GM06990 (cell line): ENCODE results near the gene LAMA4.

Experiments used
- DNase-seq: peaks from one replicate; pipeline ENCODE4 v3.0.0-alpha.2; 2011; ENCODE audit not compliant: insufficient read length; ENCODE audit errors: extremely low read depth
- H3K27me3 ChIP-seq: replicated peaks from 2 replicates; pipeline ENCODE4 v1.6.0; 2011; ENCODE audit warnings: low read length; ENCODE audit not compliant: control insufficient read depth, insufficient read depth
- H3K36me3 ChIP-seq: 2 replicates; pipeline ENCODE4 v1.5.1; 2011; ENCODE audit warnings: low read length; ENCODE audit not compliant: control insufficient read depth, insufficient read depth
- H3K4me3 ChIP-seq: replicated peaks from 2 replicates; pipeline ENCODE4 v1.5.1; 2011; ENCODE audit warnings: low read depth, mild to moderate bottlenecking, control low read depth, low read length
- CTCF ChIP-seq: IDR thresholded peaks from 2 replicates; pipeline ENCODE4 v1.5.1; 2011; ENCODE audit warnings: low read length, control low read depth, mild to moderate bottlenecking, inconsistent platforms; ENCODE audit not compliant: insufficient read depth, poor library complexity, severe bottlenecking

LAMA4 gene

GRCh38 chr6:112245511-112246203, 8.7 kb downstream of the LAMA4 start:
- Histone ChIP-seq H3K36me3 (no peaks in the 10 kb centered on the region), H3K27me3 (no peaks in the 10 kb centered on the region), H3K4me3 (no peak overlapping the region)
- no peak for TF ChIP-seq CTCF
- DNase-seq, result no peak

DNA sequence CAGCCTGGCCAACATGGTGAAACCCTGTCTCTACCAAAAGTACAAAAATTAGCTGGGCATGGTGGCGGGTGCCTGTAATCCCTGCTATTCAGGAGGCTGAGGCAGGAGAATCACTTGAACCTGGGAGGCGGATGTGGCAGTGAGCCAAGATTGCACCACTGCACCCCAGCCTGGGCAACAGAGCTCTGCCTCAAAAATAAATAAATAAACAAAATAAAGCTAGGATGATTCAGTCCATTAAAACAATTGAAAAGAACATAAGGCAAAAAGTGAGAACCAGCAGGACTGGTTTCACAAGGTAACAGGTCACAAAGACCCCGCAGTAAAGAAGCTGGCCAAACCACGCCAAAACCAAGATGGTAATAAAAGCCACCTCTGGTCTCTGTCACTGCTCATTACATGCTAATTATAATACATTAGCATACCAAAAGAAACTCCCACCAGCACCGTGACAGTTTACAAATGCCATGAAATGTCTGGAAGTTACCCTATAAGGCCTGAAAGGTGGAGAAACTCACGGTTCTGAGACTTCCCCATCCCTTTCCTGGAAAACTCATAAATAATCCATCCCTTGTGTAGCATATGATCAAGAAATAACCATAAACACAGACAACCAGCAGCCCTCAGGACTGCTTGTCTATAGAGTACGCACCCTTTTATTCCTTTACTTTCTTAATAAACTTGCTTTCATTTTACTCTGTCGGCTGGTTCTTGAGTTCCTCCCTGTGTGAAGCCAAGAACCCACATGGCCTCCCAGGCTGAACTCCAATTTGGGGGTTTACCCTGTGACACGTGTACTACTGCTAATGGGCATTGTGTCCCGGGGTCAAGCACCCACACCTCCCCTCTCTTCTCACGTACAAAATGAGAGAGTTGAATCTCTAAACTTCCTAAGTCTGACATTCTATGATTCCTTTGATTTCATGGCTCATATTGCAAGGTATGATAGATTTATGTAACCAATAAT, 10.2 kb downstream of the LAMA4 start:
- no peaks in the 10 kb centered on the region for H3K27me3 ChIP-seq
- H3K4me3 ChIP-seq, result no peak overlapping the region
- no peak for TF ChIP-seq CTCF
- no peak for DNase-seq
- no peaks in the 10 kb centered on the region for H3K36me3 ChIP-seq

- H3K36me3 ChIP-seq, result no peaks in the 10 kb centered on the region
- no peak overlapping the region for H3K4me3 ChIP-seq
- DNase-seq, result no peak
- no peak for TF ChIP-seq CTCF
- no peaks in the 10 kb centered on the region; the same call in 1 of the 2 replicates for H3K27me3 ChIP-seq
Measured at GRCh38 chr6:112241820-112242429, 12.4 kb downstream of the LAMA4 start.

GRCh38 chr6:112237595-112237994, 16.8 kb downstream of the LAMA4 start:
- Histone ChIP-seq H3K27me3 (no peaks in the 10 kb centered on the region; the same call in 1 of the 2 replicates), H3K4me3 (no peak overlapping the region), H3K36me3 (no peaks in the 10 kb centered on the region)
- no peak for DNase-seq
- no peak for TF ChIP-seq CTCF

DNA sequence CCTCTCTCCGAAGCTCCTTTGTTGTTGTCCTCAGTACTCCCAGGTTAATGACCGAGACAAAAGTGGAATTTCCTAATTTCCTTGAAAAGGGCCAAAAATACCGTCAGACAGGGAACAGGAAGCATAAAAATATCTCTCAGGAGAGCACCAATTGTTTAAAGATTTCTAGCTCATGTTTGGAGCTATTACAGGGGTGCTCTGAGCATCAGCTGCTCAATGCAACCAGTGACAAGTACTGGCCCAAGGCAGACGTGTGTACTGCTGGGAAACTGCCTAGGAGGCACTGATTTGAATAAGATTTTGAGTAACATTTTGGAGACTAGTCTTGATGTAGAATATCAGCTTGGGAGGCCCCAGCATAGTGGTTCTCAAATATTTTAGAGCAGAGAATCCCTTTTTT, 17.3 kb downstream of the LAMA4 start:
- H3K36me3 ChIP-seq, result no peaks in the 10 kb centered on the region
- no peak overlapping the region for H3K4me3 ChIP-seq
- no peaks in the 10 kb centered on the region; the same call in 1 of the 2 replicates for H3K27me3 ChIP-seq
- no peak for TF ChIP-seq CTCF
- no peak for DNase-seq
